ENCODE measurements around the gene RPIA. TPM values are rescaled to one million over a fixed set of nuclear protein-coding genes. Genes with fewer than 3 reads are reported as not detected.

The RPIA gene
- total and polyA plus RNA-seq, 2 of the 4 experiments (the other 2 are of a cell fraction): 4.1 to 8.6 TPM

DNA sequence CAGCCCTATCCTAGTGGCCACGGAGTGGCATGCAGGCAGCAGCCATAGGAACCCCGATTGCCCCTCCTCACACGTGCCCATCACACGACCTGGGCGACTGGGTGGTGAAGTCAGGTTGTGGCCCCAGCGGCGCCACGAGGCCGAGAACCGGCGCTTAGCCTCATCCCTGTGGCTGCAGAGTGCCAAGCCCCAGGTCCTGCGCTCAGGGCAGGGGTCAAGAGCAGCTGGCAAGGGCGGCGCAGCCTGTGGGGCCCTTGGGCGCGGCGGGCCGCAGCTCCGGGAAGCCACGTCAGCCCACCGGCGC lies 73.3 kb downstream of the RPIA start:
- no peak overlapping the region for H3K27ac ChIP-seq (ENCODE audit: insufficient read depth, low read length)
- no peaks in the 10 kb centered on the region for H4K20me1 ChIP-seq (ENCODE audit: insufficient read depth, low read length)
- dilution Hi-C loops (cut with HindIII; ENCODE audit: low sequenced_read_pairs, unreplicated experiment) (no loop called here), in situ Hi-C loops (cut with MboI; ENCODE audit: low sequenced_read_pairs) (no loop called here), intact Hi-C loops (cut with micrococcal nuclease) (no loop called here)
- H2BK5ac ChIP-seq (ENCODE audit: low read depth, low read length, poor library complexity, severe bottlenecking): no peak overlapping the region
- ATAC-seq (ENCODE audit: low read depth): no peak
- no peaks in the 10 kb centered on the region for H3K4me1 ChIP-seq (ENCODE audit: control insufficient read depth, insufficient read depth, low read length)
- no peak overlapping the region for H2BK15ac ChIP-seq (ENCODE audit: low read depth, low read length)
- POLR2A ChIA-PET (ENCODE audit: unreplicated experiment): no interaction called here
- H4K8ac ChIP-seq (ENCODE audit: low read depth in 2 of 2, low read length in 2 of 2): no peak overlapping the region
- no peak overlapping the region for H4K5ac ChIP-seq (ENCODE audit: low read depth, low read length)
- no peak overlapping the region for H3K23ac ChIP-seq (ENCODE audit: low read depth, low read length)
- no peak overlapping the region for H3K56ac ChIP-seq (ENCODE audit: extremely low read depth, insufficient read depth, low read length)
- H3K4ac ChIP-seq (ENCODE audit: low read depth, low read length): no peak overlapping the region
- no peak overlapping the region for H3K18ac ChIP-seq (ENCODE audit: low read depth, low read length)
- CTCF ChIA-PET: no interaction called here
- no peak for TF ChIP-seq RFX5 (IDR thresholded peaks at IDR 0.05; ENCODE audit: low read depth, low read length)
- no peak for TF ChIP-seq FOS (IDR thresholded peaks at IDR 0.05; ENCODE audit: low read depth, low read length)
- H3K4me2 ChIP-seq (ENCODE audit: low read depth, low read length): no peak overlapping the region; the same call in 1 of the 2 replicates
- H3K14ac ChIP-seq (replicated peaks; ENCODE audit: low read depth, low read length): no peak overlapping the region
- H3K9ac ChIP-seq (ENCODE audit: low read depth, low read length): no peak overlapping the region
- no peak overlapping the region for H2AK9ac ChIP-seq (replicated peaks; ENCODE audit: low read depth, low read length, poor library complexity)
- no peak overlapping the region for H2BK120ac ChIP-seq (ENCODE audit: low read depth, low read length)
- H2AFZ ChIP-seq (replicated peaks; ENCODE audit: low read length, poor library complexity): no peak overlapping the region
- no peaks in the 10 kb centered on the region for H3K79me1 ChIP-seq (ENCODE audit: low read depth in 1 of 2, low read length in 2 of 2)
- WGBS, 2 experiments (ENCODE audit: extremely low coverage in 2 of 2, insufficient read length in 1 of 2): 7% methylated on average over 14 of the region's 22 CpGs; no CpG with 5 or more reads in 1 of the 2 experiments
- peaks cover 3% of the 10 kb centered on the region; the same call in 1 of the 2 replicates for H3K9me3 ChIP-seq (ENCODE audit: control insufficient read depth, insufficient read depth, low read length)
- no peak overlapping the region for H2BK20ac ChIP-seq (ENCODE audit: low read depth, low read length)
- H3K36me3 ChIP-seq (ENCODE audit: control insufficient read depth, insufficient read depth, low read length): no peaks in the 10 kb centered on the region
- no peak for DNase-seq
- H3K9me1 ChIP-seq (ENCODE audit: insufficient read depth, low read length): no peaks in the 10 kb centered on the region
- no peak overlapping the region for H4K91ac ChIP-seq (ENCODE audit: insufficient read depth, low read depth, low read length)
- H3K27me3 ChIP-seq (ENCODE audit: control insufficient read depth, insufficient read depth, low read length): peaks cover 12% of the 10 kb centered on the region; the same call in 1 of the 2 replicates
- BruUV-seq (replicated peaks): no TSS peak
- no peak overlapping the region for H2AK5ac ChIP-seq (ENCODE audit: low read depth, low read length)
- no peak overlapping the region for H3K4me3 ChIP-seq (ENCODE audit: insufficient read depth, low read depth, low read length)
